Heart left ventricle (tissue), 16 donors: ENCODE data around the gene IFI27L2. TPM values are rescaled to one million over a fixed set of nuclear protein-coding genes. Genes with fewer than 3 reads are reported as not detected.
A peak's percentile ranks its signal among the peaks of the same experiment; 100 is the strongest.

Experiments
- ATAC-seq, 4 donors: fragments of 200-7000 bp; cut with Tn5 transposase; one replicate each; pipeline ENCODE4 v1.9.1; 2020 to 2022; ENCODE audit warnings: moderate library complexity in 4 of 4, mild to moderate bottlenecking in 3 of 4, moderate number of reproducible peaks in 1 of 4
- DNase-seq, 5 donors: peaks; one replicate each; pipeline ENCODE4 v3.0.0-alpha.2; 2020
- H3K27ac ChIP-seq, 12 donors: fragments of 200-600 bp; sonication (generic) in 4 of 12; one replicate each; pipeline versions ENCODE4 v1.5.0 to v1.8.0; 2016 to 2022; ENCODE audit warnings: mild to moderate bottlenecking in 2 of 12
- H3K27me3 ChIP-seq, 9 donors: fragments of 200-600 bp; sonication (generic) in 2 of 9; one replicate each; pipeline versions ENCODE4 v1.5.1 to v1.8.0; 2016 to 2022; ENCODE audit warnings: mild to moderate bottlenecking in 3 of 9
- H3K36me3 ChIP-seq, 9 donors: fragments of 200-600 bp; sonication (generic) in 2 of 9; one replicate each; pipeline versions ENCODE4 v1.5.0 to v1.8.0; 2018 to 2022; ENCODE audit warnings: mild to moderate bottlenecking in 2 of 9
- H3K4me1 ChIP-seq, 12 donors: fragments of 200-600 bp; sonication (generic) in 4 of 12; one replicate each; pipeline versions ENCODE4 v1.5.0 to v1.8.0; 2016 to 2022; ENCODE audit warnings: mild to moderate bottlenecking in 3 of 12
- H3K4me3 ChIP-seq, 12 donors: fragments of 200-600 bp; sonication (generic) in 4 of 12; one replicate each; pipeline versions ENCODE4 v1.5.0 to v1.8.0; 2017 to 2022; ENCODE audit warnings: mild to moderate bottlenecking in 9 of 12, moderate library complexity in 4 of 12
- H3K9me3 ChIP-seq, 12 donors: fragments of 200-600 bp; sonication (generic) in 4 of 12; one replicate each; pipeline versions ENCODE4 v1.5.0 to v1.8.0; 2016 to 2022; ENCODE audit warnings: mild to moderate bottlenecking in 1 of 12
- POLR2A ChIP-seq, 2 donors: fragments of 450-650 bp; IDR thresholded peaks; one replicate each; pipeline ENCODE4 v1.6.1; 2017; ENCODE audit warnings: antibody characterized with exemption in 2 of 2, mild to moderate bottlenecking in 2 of 2, moderate library complexity in 2 of 2
- WGBS, 4 donors: extraction: QIAGEN DNeasy Blood & Tissue Kit in 2 of 4; methylation state at CpG; one replicate each; pipeline versions ENCODE4 v1.1.5 to v1.1.7; 2013 to 2018; 5-methylcytosine and 5-hydroxymethylcytosine counted together
- intact Hi-C, 10 donors: fragments of 100-400 bp; cut with DNase I; formaldehyde crosslinking; loops; one replicate each; pipeline versions ENCODE4 v1.11.1 to v1.14.2; 2022
- polyA plus RNA-seq, 2 donors: library from polyadenylated mRNA; stranded (reverse); fragments of 200-250 nt; gene quantifications; one replicate each; pipeline ENCODE4 v1.2.3, GENCODE V29; 2013
- total RNA-seq, 9 donors: library from RNA; depleted of rRNA in 2 of 9; stranded (reverse); fragments of >200 nt in 2 of 9; fragmentation: NEBNext Ultra II Directional in 3 of 9; extraction: Animal tissue kit (Norgen Biotek cat#: 25700) in 3 of 9; gene quantifications; one replicate each; pipeline versions ENCODE4 v1.1.0 to v1.2.4, GENCODE V29; 2016 to 2023
- TF ChIP-seq, protein P1 (sequence below), 12 donors: fragments of 200-600 bp; sonication (generic) in 4 of 12; IDR thresholded peaks; one replicate each; pipeline versions ENCODE4 v1.5.0 to v1.8.0; 2018 to 2022; ENCODE audit warnings: antibody characterized with exemption in 12 of 12, mild to moderate bottlenecking in 5 of 12
- donor health status: ischemic (EF 13 %, LVEDD 7.1; RV severe dilation, severe dysfunction).
- donor health status: healthy with polysubstance abuse.
- donor health status: DM: no; HTN: yes; CAD: no.
- donor health status: DM: no; HTN: no; CAD: no.
- donor health status: ischemic (EF 25% LVEDD 6.9; RV normal size, moderate dysfunction).
- donor health status: ischemic (EF 25% LVEDD 5.7; RV mildly dilated, moderate dysfunction).
- donor health status: healthy.
- donor health status: DM: yes; HTN: yes; CAD: no.
- donor health status: ischemic (EF 35%, LVEDD 5.7; RV mildly dilated, moderate dysfunction).
- donor health status: nonischemic (EF 11% LVEDD 7.7; RV severe dilation, severe dysfunction).
- donor health status: DM: yes; HTN: yes; CAD: no.
- donor health status: PGD.
- donor health status: ischemic (EF 29% LVEDD 5.4; RV normal size, mild dysfunction).
- donor health status: nonischemic (EF 23%, LVEDD 6.1; RV moderate dilation, normal function).

The IFI27L2 gene
- total and polyA plus RNA-seq, 11 donors = 44.8 to 102 (median 61.8) TPM

DNA sequence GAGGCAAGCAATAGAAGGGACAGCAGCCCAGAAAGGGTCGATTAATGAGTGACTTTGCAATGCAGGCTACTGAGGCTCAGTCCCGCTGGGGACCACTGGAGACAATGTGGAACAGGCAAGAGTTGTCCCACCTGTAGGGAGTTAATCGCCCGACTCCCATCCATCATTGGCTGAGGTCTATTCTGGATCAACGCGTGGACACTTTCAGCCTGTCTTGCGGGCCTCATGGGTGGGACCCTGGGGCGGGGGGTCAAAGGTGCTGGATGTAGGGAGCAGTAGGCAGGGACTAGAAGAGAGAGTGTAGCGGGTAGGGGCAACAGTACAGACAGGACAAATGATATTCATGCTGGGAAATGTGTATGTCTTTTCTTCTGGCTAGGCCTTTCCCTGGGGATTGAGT is 6.1 kb downstream of the IFI27L2 start:
- WGBS, 4 donors = 92 to 94% (median 93%) methylated on average over 9 of the region's 9 CpGs
- TF ChIP-seq, protein P1, sequence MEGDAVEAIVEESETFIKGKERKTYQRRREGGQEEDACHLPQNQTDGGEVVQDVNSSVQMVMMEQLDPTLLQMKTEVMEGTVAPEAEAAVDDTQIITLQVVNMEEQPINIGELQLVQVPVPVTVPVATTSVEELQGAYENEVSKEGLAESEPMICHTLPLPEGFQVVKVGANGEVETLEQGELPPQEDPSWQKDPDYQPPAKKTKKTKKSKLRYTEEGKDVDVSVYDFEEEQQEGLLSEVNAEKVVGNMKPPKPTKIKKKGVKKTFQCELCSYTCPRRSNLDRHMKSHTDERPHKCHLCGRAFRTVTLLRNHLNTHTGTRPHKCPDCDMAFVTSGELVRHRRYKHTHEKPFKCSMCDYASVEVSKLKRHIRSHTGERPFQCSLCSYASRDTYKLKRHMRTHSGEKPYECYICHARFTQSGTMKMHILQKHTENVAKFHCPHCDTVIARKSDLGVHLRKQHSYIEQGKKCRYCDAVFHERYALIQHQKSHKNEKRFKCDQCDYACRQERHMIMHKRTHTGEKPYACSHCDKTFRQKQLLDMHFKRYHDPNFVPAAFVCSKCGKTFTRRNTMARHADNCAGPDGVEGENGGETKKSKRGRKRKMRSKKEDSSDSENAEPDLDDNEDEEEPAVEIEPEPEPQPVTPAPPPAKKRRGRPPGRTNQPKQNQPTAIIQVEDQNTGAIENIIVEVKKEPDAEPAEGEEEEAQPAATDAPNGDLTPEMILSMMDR (IDR thresholded peaks at IDR 0.05) = no peak
- TF ChIP-seq POLR2A (IDR thresholded peaks at IDR 0.05) = no peak

DNA sequence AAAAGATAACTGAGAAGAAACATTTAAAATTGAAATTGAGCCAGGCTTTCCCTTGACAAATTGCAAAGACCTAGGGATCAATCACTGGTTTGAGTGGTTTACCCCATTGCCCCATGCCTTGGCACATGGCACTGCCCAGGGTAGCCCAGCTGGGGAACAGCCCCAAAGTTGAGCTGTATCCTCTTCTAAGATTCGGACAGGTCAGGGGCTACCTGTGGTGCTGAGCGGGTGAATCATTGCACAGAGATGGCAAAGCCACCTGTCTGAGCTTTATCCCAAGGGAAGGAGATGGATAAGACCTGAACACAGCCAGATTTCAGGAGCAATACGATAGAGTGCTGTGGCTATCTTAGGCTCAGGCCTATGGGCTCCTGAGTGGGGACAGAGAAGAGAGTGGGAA is 7.0 kb downstream of the IFI27L2 start:
- Histone ChIP-seq H3K9me3 (peaks cover 0 to 24% (median 3%) of the 10 kb centered on the region in 12 donors), H3K27me3 (no peaks in the 10 kb centered on the region), H3K4me1 (no peaks in the 10 kb centered on the region), H3K36me3 (peaks cover 0 to 10% (median 0%) of the 10 kb centered on the region in 9 donors), H3K27ac (no peak overlapping the region), H3K4me3 (no peak overlapping the region)
- intact Hi-C loops = no loop called here
- ATAC-seq (no peak), DNase-seq (peak in 2 of 5 donors; percentile 0 to 7)
- WGBS, 4 donors = 77 to 100% (median 92%) methylated on average over 3 of the region's 3 CpGs
- no peak for TF ChIP-seq POLR2A (IDR thresholded peaks at IDR 0.05)
- TF ChIP-seq, protein P1 (IDR thresholded peaks at IDR 0.05) = no peak

More for the DNA sequence above, 6.1 kb downstream of the IFI27L2 start:
- Histone ChIP-seq H3K36me3 (peaks cover 0 to 12% (median 0%) of the 10 kb centered on the region in 9 donors), H3K4me1 (peaks cover 0 to 1% (median 0%) of the 10 kb centered on the region in 12 donors), H3K27ac (no peak overlapping the region), H3K9me3 (peaks cover 0 to 24% (median 3%) of the 10 kb centered on the region in 12 donors), H3K27me3 (no peaks in the 10 kb centered on the region), H3K4me3 (no peak overlapping the region)
- DNase-seq (peak in 1 of 5 donors; percentile 2), ATAC-seq (no peak)
- intact Hi-C loops = no loop called here

DNA sequence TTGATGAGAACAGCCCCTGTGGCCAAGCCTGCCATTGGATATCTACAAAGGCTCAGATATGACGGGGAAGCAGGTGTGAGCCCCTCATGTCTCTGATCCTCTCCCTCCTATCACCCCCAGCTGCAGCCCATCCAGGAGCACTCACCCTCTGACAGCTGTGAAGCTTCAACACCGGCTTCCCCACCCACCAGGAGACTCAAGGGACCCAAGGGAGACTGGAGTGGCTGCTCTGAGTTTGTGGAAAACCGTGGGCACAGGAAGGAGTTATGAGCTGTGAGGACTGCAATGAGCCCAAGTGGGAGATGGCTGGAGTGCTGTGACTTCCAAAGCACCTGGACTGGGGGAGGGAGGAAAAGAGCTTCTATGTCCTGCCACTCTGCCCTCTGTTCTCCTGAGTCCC is 7.9 kb downstream of the IFI27L2 start:
- H3K9me3 ChIP-seq = peaks cover 0 to 24% (median 3%) of the 10 kb centered on the region in 12 donors
- WGBS, 4 donors = 38 to 53% (median 46%) methylated on average over 3 of the region's 3 CpGs
- H3K36me3 ChIP-seq = peaks cover 0 to 6% (median 0%) of the 10 kb centered on the region in 9 donors
- no peaks in the 10 kb centered on the region for H3K27me3 ChIP-seq
- H3K27ac ChIP-seq = no peak overlapping the region
- intact Hi-C loops = no loop called here
- DNase-seq (peak in 1 of 5 donors; percentile 43), ATAC-seq (peak in 2 of 4 donors; percentile 36 to 53)
- no peaks in the 10 kb centered on the region for H3K4me1 ChIP-seq
- no peak for TF ChIP-seq POLR2A (IDR thresholded peaks at IDR 0.05)
- TF ChIP-seq, protein P1 (IDR thresholded peaks at IDR 0.05) = no peak
- no peak overlapping the region for H3K4me3 ChIP-seq

DNA sequence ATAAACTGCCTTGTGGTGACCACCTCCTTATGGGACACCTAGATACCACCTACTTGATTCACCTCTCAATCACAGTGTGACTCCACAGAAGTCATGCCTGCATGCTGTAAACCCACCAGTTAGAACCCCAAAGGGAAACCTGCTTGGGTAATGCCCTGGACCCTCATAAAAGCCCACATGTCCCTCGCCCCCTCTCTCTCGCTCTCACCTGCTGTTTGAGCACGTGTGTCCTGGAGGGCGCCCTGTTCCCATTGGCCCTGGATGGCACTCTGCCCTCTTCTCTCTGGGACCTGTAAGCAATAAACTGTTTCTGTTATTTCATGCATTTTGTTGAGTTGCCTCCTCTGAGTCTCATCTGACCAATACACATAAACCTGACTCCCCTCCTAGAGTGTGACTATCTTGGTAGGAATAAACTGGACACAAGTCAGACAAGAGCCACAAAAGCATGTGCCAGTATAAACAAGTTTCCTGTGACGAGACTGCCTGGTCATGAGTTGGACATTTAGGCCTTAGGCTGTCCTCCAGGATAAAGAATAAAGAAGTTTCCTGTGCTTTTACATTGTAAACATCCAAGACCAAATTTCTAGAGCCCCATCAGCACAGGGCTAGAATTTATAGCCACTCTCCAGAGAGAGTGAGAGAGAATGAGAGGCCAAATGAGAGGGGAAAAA is 8.6 kb downstream of the IFI27L2 start:
- DNase-seq = no peak
- no peak overlapping the region for H3K4me3 ChIP-seq
- no peak for TF ChIP-seq POLR2A (IDR thresholded peaks at IDR 0.05)
- TF ChIP-seq, protein P1 (IDR thresholded peaks at IDR 0.05) = no peak
- peak in 2 of 4 donors; percentile 36 to 59 for ATAC-seq
- peaks cover 0 to 24% (median 3%) of the 10 kb centered on the region in 12 donors for H3K9me3 ChIP-seq
- H3K27ac ChIP-seq = no peak overlapping the region
- no peaks in the 10 kb centered on the region for H3K27me3 ChIP-seq
- H3K4me1 ChIP-seq = peaks cover 0 to 3% (median 0%) of the 10 kb centered on the region in 12 donors
- 81 to 90% (median 87%) methylated on average over 5 of the region's 5 CpGs for WGBS, 4 donors
- intact Hi-C loops = no loop called here
- H3K36me3 ChIP-seq = peaks cover 0 to 7% (median 0%) of the 10 kb centered on the region in 9 donors
